ENCODE data around the gene AMN1. TPM values are rescaled to one million over a fixed set of nuclear protein-coding genes. Genes with fewer than 3 reads are reported as not detected.

AMN1 gene
- total RNA-seq, 1 experiment from 2014 or later, result 26.9 TPM

GRCh38 chr12:31728917-31729640, at the start of gene AMN1 (continued):
- TF ChIP-seq YY1 (IDR thresholded peaks at IDR 0.05; ENCODE audit: extremely low read depth, insufficient replicate concordance, low read depth, low read length) (peak; percentile 43), CBX3 (IDR thresholded peaks at IDR 0.05; ENCODE audit: low read depth) (peak; percentile 91), EGR1 (IDR thresholded peaks at IDR 0.05; ENCODE audit: low read depth) (peak; percentile 64), POLR2A (IDR thresholded peaks at IDR 0.05; ENCODE audit: borderline replicate concordance, extremely low read depth, insufficient read depth, insufficient read length) (no peak), FOSL1 (IDR thresholded peaks at IDR 0.05; ENCODE audit: low read depth) (no peak), EZH2 (IDR thresholded peaks at IDR 0.05) (no peak), JUND (IDR thresholded peaks at IDR 0.05) (no peak)

DNA sequence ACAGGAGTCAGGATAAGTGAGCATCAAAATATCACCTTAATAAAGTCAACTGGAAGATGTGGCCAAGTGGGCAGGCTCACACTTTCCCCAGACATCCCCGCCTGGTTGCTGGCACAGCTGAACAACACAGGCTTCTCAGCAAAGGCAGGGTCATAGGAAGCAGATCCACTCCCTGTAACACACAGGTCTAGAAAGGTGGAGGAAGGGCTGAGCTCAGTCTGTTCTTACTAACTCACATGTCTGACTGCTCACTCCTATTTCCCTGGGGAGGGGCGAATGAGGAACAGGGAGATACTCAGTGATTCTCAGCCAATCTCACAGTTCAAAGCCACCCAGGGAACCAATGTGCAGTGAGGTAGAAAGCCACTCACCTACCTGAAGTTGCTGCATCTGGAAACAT, 45.0 kb upstream of the AMN1 start:
- POLR2A ChIA-PET, result interaction anchor here (2.2 kb wide), 1 partner anchor 40 kb away, joined by 5 read pairs; no protein-coding TSS in a partner anchor
- Histone ChIP-seq H3K9ac (ENCODE audit: low read length) (no peak overlapping the region), H3K9me3 (ENCODE audit: control insufficient read depth in 1 of 2, insufficient read depth in 1 of 2, low read depth in 1 of 2, low read length in 2 of 2) (no peaks in the 10 kb centered on the region), H3K4me1 (ENCODE audit: control insufficient read depth in 1 of 2, insufficient read depth in 2 of 2, low read length in 2 of 2) (peaks cover 0 to 18% of the 10 kb centered on the region in 2 experiments; a peak in 1 of 4 replicates), H3K36me3 (ENCODE audit: control insufficient read depth in 1 of 2, insufficient read depth in 2 of 2, low read length in 2 of 2) (no peaks in the 10 kb centered on the region), H3K9me2 (ENCODE audit: insufficient read depth) (no peaks in the 10 kb centered on the region), H3K79me2 (ENCODE audit: insufficient read depth, low read length) (no peaks in the 10 kb centered on the region), H2AFZ (ENCODE audit: low read depth, low read length, poor library complexity, severe bottlenecking) (no peak overlapping the region), H3K27me3 (ENCODE audit: insufficient read depth, low read length) (no peaks in the 10 kb centered on the region), H3K4me2 (ENCODE audit: low read length) (no peak overlapping the region), H3K27ac (ENCODE audit: low read depth, low read length) (no peak overlapping the region), H3K4me3 (replicated peaks in 1 of 2; ENCODE audit: low read depth in 1 of 2, low read length in 2 of 2) (no peak overlapping the region), H4K20me1 (ENCODE audit: insufficient read depth) (no peaks in the 10 kb centered on the region)
- intact Hi-C loops (cut with micrococcal nuclease), result no loop called here
- TF ChIP-seq ZFX (IDR thresholded peaks at IDR 0.05) (no peak), TCF7L2 (IDR thresholded peaks at IDR 0.05; ENCODE audit: borderline replicate concordance, extremely low read depth, insufficient read depth, insufficient read length) (no peak), ZNF274 (IDR thresholded peaks at IDR 0.05; ENCODE audit: low read depth, low read length) (no peak), ZBTB33 (IDR thresholded peaks at IDR 0.05; ENCODE audit: extremely low read depth, insufficient replicate concordance, low read length) (no peak), CTCF (IDR thresholded peaks at IDR 0.05 in 2 of 3, conservative IDR thresholded peaks at IDR 0.05 in 1 of 3; ENCODE audit: borderline replicate concordance in 1 of 3, insufficient read depth in 1 of 3, low read depth in 2 of 3, low read length in 2 of 3) (no peak), EZH2 (IDR thresholded peaks at IDR 0.05) (no peak), ELF1 (IDR thresholded peaks at IDR 0.05; ENCODE audit: borderline replicate concordance, low read depth) (no peak), RAD21 (IDR thresholded peaks at IDR 0.05; ENCODE audit: low read depth) (no peak), CBX3 (IDR thresholded peaks at IDR 0.05; ENCODE audit: low read depth) (no peak), YY1 (IDR thresholded peaks at IDR 0.05; ENCODE audit: extremely low read depth, insufficient replicate concordance, low read depth, low read length) (no peak)
- TF ChIP-seq, protein P1, sequence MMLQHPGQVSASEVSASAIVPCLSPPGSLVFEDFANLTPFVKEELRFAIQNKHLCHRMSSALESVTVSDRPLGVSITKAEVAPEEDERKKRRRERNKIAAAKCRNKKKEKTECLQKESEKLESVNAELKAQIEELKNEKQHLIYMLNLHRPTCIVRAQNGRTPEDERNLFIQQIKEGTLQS (IDR thresholded peaks at IDR 0.05), result no peak
- TF ChIP-seq, protein P2, sequence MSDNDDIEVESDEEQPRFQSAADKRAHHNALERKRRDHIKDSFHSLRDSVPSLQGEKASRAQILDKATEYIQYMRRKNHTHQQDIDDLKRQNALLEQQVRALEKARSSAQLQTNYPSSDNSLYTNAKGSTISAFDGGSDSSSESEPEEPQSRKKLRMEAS (IDR thresholded peaks at IDR 0.05), result no peak
- RAD21 ChIA-PET (ENCODE audit: low non-redundant PET in 1 of 2, low total read pairs in 2 of 2, uncharacterized antibody in 2 of 2, unreplicated experiment in 2 of 2), result no interaction called here
- ATAC-seq, result no peak; the same call in 1 of the 2 replicates
- CTCF ChIA-PET, result no interaction called here
- DNase-seq (ENCODE audit: low read depth, low spot score), result no peak
- no TSS peak for BruUV-seq (replicated peaks)
